Esophagus muscularis mucosa (tissue), 3 donors: Measurements from ENCODE around the gene TRIAP1.

ENCODE experiments used
- POLR2A ChIP-seq: fragments of 450-650 bp; IDR thresholded peaks from one replicate; pipeline ENCODE4 v1.6.1; 2017; ENCODE audit warnings: antibody characterized with exemption, moderate library complexity, mild to moderate bottlenecking, low read depth
- POLR2AphosphoS5 ChIP-seq, 2 donors: sonication (generic); formaldehyde crosslinking; IDR thresholded peaks; one replicate each; pipeline ENCODE4 v1.6.1; 2017; ENCODE audit warnings: antibody characterized with exemption in 2 of 2
- TF ChIP-seq, protein P1 (sequence below), 3 experiments: fragments of 200-600 bp in 2 of 3; fragments of 450-650 bp in 1 of 3; sonication (generic) in 2 of 3; IDR thresholded peaks; one replicate each; pipeline ENCODE4 v1.5.1; 2017 to 2019; ENCODE audit warnings: antibody characterized with exemption in 3 of 3, mild to moderate bottlenecking in 2 of 3, moderate library complexity in 1 of 3

DNA sequence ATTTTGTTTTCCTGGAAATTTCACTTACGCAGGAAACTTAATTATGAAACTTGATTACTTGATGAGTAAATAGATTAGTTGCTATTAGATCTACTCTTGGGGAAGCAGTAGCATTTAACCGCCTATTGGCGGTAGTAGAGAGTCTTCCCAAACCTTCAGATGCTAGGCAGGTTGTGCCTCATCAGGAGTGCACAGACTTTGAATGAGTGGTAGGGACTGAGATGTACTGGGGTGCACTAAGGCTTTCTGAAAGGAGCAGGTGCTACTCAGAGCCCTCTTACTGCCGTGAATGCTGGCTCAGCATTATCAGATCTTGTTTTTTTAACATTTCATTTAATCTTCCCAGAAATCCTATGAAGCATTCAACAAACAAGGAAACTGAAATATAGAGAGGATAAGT lies 7.8 kb upstream of the TRIAP1 start:
- TF ChIP-seq, protein P1, sequence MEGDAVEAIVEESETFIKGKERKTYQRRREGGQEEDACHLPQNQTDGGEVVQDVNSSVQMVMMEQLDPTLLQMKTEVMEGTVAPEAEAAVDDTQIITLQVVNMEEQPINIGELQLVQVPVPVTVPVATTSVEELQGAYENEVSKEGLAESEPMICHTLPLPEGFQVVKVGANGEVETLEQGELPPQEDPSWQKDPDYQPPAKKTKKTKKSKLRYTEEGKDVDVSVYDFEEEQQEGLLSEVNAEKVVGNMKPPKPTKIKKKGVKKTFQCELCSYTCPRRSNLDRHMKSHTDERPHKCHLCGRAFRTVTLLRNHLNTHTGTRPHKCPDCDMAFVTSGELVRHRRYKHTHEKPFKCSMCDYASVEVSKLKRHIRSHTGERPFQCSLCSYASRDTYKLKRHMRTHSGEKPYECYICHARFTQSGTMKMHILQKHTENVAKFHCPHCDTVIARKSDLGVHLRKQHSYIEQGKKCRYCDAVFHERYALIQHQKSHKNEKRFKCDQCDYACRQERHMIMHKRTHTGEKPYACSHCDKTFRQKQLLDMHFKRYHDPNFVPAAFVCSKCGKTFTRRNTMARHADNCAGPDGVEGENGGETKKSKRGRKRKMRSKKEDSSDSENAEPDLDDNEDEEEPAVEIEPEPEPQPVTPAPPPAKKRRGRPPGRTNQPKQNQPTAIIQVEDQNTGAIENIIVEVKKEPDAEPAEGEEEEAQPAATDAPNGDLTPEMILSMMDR (IDR thresholded peaks at IDR 0.05): peak; percentile 19 to 69 (median 32)
- TF ChIP-seq POLR2A (no peak), POLR2AphosphoS5 (IDR thresholded peaks at IDR 0.05) (no peak)
